ENCODE measurements around the gene RAB7B.
"Not testable (repeated sequence)": the region's sequence is repeated elsewhere in the genome, so short reads cannot be mapped to it uniquely, and the experiment has no call there.

Gene RAB7B

DNA sequence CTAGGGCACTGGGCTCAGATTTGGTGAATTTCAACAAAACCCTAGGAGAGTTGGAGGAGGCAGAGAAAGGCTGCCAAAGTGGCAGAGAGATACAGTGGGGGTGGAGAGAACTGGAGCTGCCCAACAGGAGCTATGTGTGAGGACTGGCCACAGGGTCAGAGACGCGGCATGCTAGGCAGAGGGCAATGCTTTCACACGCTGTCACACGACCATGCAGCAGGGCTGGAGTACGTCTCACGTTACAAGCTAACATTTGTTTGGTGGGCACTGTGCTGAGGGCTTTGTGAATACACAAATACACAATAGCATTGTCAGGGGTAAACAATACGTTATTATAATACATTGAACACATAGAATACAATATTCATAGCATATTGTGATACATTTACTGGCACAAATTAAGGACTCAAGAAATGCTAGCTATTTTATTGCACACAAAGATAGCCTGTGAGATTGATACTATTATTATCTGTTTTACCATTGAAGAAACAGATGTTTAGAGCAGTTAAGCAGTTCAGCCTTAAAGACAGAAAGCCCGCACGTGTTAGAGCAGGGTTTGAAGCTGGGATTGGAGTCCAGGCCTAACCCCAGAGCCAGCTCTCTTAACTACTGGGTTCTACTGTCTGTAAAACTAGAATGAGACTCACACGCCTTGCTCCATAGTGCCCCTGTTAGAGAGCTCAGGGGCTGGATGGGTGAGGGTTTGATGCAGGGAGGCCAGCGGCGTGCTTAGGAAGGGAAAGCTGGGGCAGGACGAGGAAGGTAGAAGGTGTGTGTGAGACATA is 4.5 kb downstream of the RAB7B start:
- no peak for DNase-seq (ENCODE audit: extremely low read depth in 1 of 2, low read depth in 1 of 2)

DNA sequence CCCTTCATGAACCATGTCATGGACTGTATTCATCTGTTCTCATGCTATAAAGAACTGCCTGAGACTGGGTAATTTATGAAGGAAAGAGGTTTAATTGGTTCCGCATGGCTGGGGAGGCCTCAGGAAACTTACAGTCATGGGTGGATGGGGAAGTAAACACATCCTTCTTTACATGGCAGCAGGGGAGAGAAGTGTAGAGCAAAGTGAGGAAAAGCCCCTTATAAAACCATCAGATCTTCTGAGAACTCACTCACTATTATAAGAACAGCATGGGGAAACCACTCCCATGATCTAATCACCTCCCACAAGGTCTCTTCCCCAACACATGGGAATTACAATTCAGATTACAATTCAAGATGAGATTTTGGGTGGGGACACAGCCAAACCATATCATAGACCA is 6.6 kb downstream of the RAB7B start:
- not testable (repeated sequence) for DNase-seq (ENCODE audit: extremely low read depth in 1 of 2, low read depth in 1 of 2)

GRCh38 chr1:205994346-205994745 is 8.8 kb downstream of the RAB7B start:
- DNase-seq (ENCODE audit: extremely low read depth in 1 of 2, low read depth in 1 of 2), result no peak

DNA sequence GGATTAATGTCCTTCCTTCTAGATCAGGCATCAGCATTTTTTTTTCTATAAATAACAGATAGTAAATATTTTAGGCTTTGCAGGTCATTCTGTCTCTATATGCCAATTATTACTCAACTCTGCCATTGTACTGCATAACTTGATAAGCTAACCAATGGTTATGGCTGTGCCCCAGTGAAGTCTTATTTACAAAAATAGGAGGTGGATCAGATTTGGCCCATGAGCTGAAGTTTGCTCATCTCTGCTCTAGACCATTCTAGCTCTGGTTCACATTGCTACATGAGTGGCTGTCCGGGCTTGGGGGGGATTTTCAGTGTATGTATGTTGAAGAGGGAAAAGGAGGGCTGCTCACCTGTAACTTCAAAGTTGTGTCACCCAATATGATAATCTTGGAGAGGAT is 10.1 kb downstream of the RAB7B start:
- DNase-seq (ENCODE audit: extremely low read depth in 1 of 2, low read depth in 1 of 2), result no peak

DNA sequence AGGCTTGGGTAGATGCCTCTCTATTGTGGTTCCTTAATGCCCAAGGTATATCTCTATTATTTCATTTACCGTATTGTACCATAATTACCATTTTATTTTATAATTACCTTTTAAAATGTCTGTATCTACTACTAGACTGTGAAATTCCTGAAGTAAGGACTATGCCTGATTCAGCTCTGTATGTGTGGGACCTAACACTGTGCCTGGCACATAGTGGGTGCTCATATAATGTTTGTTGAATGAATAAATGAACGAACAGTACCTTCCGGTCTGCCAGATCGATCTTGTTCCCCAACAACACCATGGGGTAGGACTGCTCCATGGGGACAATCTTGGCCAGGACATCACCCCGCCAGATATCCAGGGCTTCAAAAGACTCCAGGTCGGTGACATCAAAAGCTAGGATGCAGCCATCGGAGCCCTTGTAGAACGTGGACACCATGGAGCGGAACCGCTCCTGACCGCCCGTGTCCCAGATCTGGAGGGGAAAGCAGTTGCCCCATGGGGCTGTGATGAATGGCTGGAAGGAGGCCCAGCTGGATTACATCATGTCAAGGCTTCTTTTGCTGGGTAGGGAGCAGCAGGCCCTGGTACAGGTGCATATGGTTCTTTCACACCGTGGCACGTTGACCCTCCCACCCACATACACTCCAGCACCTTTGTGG is 10.8 kb downstream of the RAB7B start:
- no peak for DNase-seq (ENCODE audit: extremely low read depth in 1 of 2, low read depth in 1 of 2)

- no peak for DNase-seq (ENCODE audit: extremely low read depth in 1 of 2, low read depth in 1 of 2)
Observed at GRCh38 chr1:205991237-205991636, 12.0 kb downstream of the RAB7B start.

- DNase-seq (ENCODE audit: extremely low read depth in 1 of 2, low read depth in 1 of 2), result no peak
Observed at GRCh38 chr1:205990226-205990625, 13.0 kb downstream of the RAB7B start.

GRCh38 chr1:205989786-205990185 is 13.4 kb downstream of the RAB7B start:
- DNase-seq (ENCODE audit: extremely low read depth in 1 of 2, low read depth in 1 of 2), result no peak

DNA sequence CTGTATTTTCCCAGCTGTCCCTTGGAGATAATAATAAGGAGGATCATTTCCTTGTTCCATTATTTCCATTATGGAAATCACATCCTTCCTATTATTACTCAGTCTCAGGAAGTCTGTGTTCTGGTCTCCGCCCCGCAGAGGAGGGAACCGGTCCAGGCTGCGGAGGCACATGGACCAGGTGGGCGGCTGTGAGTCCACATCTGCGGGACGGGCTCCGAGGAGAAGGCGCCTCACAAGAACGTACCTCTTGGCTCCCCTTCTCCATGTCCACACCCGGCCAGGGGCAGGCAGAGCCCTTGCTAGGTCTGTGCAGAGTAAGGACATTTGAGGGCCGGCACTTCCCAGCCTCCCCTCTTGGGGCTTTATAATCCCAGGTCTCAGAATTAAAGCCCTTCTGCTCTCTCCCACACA is 14.6 kb downstream of the RAB7B start:
- DNase-seq (ENCODE audit: extremely low read depth in 1 of 2, low read depth in 1 of 2), result no peak

DNA sequence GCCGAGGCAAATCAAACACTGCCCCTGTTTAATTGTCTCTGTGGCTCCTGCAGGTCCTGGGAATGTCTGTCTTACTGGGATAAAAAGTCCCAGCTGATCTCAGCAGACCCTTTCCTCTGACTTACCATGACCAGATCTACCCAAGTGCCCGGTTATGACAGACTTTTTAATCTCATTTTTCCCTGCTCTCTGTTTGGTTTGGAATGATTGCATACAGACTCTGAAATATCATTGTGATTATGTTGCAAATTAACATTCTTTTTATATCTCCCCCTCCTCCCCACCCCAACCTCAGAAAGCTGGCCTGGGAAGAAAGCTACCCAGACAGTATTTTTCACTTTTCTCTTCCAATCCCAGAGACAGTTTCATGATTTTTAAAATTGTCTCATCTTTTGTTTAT is 16.3 kb downstream of the RAB7B start:
- DNase-seq (ENCODE audit: extremely low read depth in 1 of 2, low read depth in 1 of 2), result no peak

GRCh38 chr1:205986292-205986691 is 16.9 kb downstream of the RAB7B start:
- DNase-seq (ENCODE audit: extremely low read depth in 1 of 2, low read depth in 1 of 2), result no peak

DNA sequence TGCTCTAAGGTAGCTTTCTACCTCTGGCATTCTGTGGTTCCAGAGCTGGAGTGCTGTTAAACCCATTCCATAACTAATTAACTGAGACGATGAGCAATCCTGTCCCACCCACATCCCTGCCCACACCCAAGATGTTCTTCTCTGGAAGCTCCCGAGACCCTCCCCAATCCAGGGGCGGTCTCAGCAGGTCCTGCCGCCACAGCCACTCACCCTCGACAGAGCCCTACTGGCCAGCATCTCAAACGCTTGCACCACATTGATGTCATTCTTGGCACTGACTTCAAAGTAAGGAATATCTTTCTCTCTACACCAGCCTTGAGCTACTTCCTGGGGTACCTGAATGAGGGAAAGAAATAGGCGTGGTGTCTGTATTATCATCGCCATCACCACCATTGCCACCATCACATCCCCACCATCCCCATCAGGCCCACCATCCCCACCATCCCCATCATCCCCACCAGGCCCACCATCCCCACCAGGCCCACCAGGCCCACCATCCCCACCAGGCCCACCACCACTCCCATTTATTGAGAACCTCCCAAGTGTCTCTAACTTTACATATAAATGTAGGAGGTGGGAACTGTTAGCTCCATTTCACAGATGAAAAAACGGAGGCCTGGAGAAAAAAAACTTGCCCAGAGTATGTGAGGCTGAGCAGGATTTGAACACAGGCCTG is 17.7 kb downstream of the RAB7B start:
- no peak for DNase-seq (ENCODE audit: extremely low read depth in 1 of 2, low read depth in 1 of 2)

- DNase-seq (ENCODE audit: extremely low read depth in 1 of 2, low read depth in 1 of 2), result no peak
Observed at GRCh38 chr1:205983925-205984725, 19.1 kb downstream of the RAB7B start.

DNA sequence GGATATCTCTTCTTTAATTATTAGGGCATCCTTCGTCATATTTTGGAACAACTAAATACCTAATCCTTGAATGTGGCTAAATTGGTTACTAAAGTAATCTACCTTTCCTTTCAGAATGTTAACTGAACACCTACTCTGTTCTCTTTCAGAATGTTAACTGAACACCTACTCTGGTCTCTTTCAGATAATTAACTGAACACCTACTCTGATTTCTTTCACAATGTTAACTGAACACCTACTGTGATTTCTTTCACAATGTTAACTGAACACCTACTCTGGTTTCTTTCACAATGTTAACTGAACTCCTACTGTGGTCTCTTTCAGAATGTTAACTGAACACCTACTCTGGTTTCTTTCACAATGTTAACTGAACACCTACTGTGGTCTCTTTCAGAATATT is 21.9 kb downstream of the RAB7B start:
- DNase-seq (ENCODE audit: extremely low read depth in 1 of 2, low read depth in 1 of 2), result no peak

DNA sequence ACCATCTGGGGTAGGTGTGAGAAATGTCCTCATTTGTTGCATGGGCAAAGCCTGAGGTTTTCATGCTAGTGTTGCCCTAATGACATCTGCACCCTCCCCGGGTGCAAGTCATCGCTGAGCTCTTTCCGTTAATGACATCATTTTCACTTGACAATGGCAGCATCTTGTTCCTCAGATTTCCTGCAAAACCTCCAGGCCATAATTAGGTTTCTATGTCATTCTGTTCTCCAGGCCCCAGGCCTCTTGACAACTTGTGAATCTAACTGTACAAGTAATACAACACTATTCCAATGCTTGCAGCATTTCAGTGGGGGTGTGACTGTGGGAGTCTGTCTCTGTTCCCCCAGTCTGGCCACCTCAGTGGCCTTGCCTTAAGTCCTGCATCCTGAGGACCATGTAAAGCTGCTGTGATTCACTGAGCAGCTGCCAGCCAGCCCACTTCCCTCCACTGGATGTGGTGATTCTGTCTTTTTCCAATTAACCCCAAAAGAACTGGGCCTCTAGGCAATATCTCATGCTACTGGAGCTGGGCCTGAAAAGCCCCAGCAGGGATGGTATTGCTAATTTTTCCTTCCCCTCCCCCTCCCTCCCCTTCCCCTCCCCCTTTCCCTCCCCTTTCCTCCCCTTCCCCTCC is 22.8 kb downstream of the RAB7B start:
- DNase-seq (ENCODE audit: extremely low read depth in 1 of 2, low read depth in 1 of 2), result no peak

- no peak for DNase-seq (ENCODE audit: extremely low read depth in 1 of 2, low read depth in 1 of 2)
Observed at GRCh38 chr1:205979301-205979700, 23.9 kb downstream of the RAB7B start.

DNA sequence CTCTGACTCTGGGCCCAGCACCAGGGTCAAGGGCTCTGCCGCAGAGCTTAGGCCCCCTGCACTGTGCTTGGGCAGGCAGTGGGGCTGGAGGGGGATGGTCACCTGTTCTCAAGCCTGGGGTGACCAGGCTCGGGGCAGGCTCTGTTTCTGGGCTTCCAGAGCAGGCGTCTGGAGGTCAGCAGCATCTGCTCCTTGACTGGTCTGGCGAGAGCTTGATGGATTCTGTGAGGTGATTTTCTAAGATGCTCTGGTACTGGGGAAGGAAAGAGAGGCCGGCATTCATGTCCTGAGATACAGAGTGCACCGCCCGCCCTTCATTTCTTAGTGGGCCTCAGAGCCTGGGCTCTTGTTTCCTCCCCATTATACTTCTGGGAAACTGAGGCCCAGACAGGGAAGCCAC is 24.5 kb downstream of the RAB7B start:
- DNase-seq (ENCODE audit: extremely low read depth in 1 of 2, low read depth in 1 of 2), result no peak

- DNase-seq (ENCODE audit: extremely low read depth in 1 of 2, low read depth in 1 of 2), result peak; percentile 53 to 67
Observed at GRCh38 chr1:205977402-205978014, 25.7 kb downstream of the RAB7B start.

- DNase-seq (ENCODE audit: extremely low read depth in 1 of 2, low read depth in 1 of 2), result no peak
Observed at GRCh38 chr1:205976708-205977401, 26.3 kb downstream of the RAB7B start.

DNA sequence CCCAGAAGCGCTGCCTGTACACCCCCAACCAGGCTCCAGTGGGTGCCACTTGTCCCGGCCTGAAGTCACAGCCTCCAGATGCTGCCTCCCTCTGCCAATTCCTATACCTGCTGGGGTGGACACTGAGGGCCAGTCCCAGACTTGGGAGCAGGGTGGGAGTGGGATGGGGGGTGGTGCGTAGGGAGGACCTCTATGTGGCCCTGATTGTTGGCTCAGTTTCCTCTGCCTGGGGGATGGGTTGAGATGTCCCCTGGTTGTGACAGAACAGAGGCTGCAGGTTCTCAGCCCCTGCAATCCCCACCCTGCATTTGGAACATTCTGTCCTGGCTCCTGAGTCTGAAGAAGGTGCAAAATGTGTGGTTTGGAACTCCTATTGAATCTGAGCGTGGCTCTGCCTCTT is 27.2 kb downstream of the RAB7B start:
- DNase-seq (ENCODE audit: extremely low read depth in 1 of 2, low read depth in 1 of 2), result no peak

All from activated CD8-positive, alpha-beta memory T cell treated with anti-CD3 and anti-CD28 coated beads for 1 hour (primary cell).